BLaER1 treated with 17β-estradiol and CSF1 and Interleukin-3, amounts not matched to agents 10 nM and 100 nM (cell line): ENCODE data around the gene SMOC1.

Source experiments
- H3K27ac ChIP-seq, 11 experiments: shearing (Covaris generic); formaldehyde crosslinking; 2 replicates each; pipeline ENCODE4 v1.8.1; 2022
- H3K27me3 ChIP-seq, 11 experiments: shearing (Covaris generic); formaldehyde crosslinking; 2 replicates each; pipeline ENCODE4 v1.8.1; 2022
- H3K36me3 ChIP-seq, 11 experiments: shearing (Covaris generic); formaldehyde crosslinking; 2 replicates each; pipeline ENCODE4 v1.8.1; 2022
- H3K4me1 ChIP-seq, 10 experiments: shearing (Covaris generic); formaldehyde crosslinking; 2 replicates each; pipeline ENCODE4 v1.8.1; 2022
- H3K4me2 ChIP-seq, 11 experiments: shearing (Covaris generic); formaldehyde crosslinking; 2 replicates each; pipeline ENCODE4 v1.8.1; 2022
- H3K4me3 ChIP-seq, 10 experiments: shearing (Covaris generic); formaldehyde crosslinking; 2 replicates each; pipeline ENCODE4 v1.8.1; 2022
- H3K9ac ChIP-seq, 11 experiments: shearing (Covaris generic); formaldehyde crosslinking; 2 replicates each; pipeline ENCODE4 v1.8.1; 2022
- H3K9me3 ChIP-seq, 11 experiments: shearing (Covaris generic); formaldehyde crosslinking; replicated peaks in 1 of 11; 2 replicates each; pipeline ENCODE4 v1.8.1; 2022
- H4K20me1 ChIP-seq, 11 experiments: shearing (Covaris generic); formaldehyde crosslinking; 2 replicates each; pipeline ENCODE4 v1.8.1; 2022
- Cebpa-rat ChIP-seq, 11 experiments: shearing (Covaris generic); IDR thresholded peaks; 2 replicates each; pipeline ENCODE4 v1.8.1; 2022

SMOC1 gene

GRCh38 chr14:69848156-69848555 is 31.1 kb upstream of the SMOC1 start:
- TF ChIP-seq Cebpa-rat (IDR thresholded peaks at IDR 0.05), result no peak
- H3K36me3 ChIP-seq, result no peaks in the 10 kb centered on the region
- H3K9me3 ChIP-seq, result peaks cover 0 to 24% (median 15%) of the 10 kb centered on the region in 11 experiments; a peak in 12 of 22 replicates
- H3K4me1 ChIP-seq, result peaks cover 0 to 45% (median 35%) of the 10 kb centered on the region in 10 experiments; a peak in 14 of 20 replicates
- H3K4me3 ChIP-seq, result no peak overlapping the region
- H3K9ac ChIP-seq, result no peak overlapping the region
- H3K27me3 ChIP-seq, result no peaks in the 10 kb centered on the region
- H3K4me2 ChIP-seq, result no peak overlapping the region
- H3K27ac ChIP-seq, result no peak overlapping the region
- no peaks in the 10 kb centered on the region for H4K20me1 ChIP-seq

GRCh38 chr14:69848903-69849391 is 30.3 kb upstream of the SMOC1 start:
- Histone ChIP-seq H3K27ac (no peak overlapping the region), H3K4me3 (no peak overlapping the region), H3K4me2 (peak overlapping the region in 5 of 11 experiments; percentile 69 to 76 (median 72); a peak in 5 of 22 replicates), H3K27me3 (no peaks in the 10 kb centered on the region), H4K20me1 (no peaks in the 10 kb centered on the region), H3K9me3 (peaks cover 0 to 32% (median 18%) of the 10 kb centered on the region in 11 experiments; a peak in 14 of 22 replicates), H3K4me1 (peaks cover 0 to 53% (median 42%) of the 10 kb centered on the region in 10 experiments; a peak in 14 of 20 replicates), H3K9ac (no peak overlapping the region), H3K36me3 (no peaks in the 10 kb centered on the region)
- TF ChIP-seq Cebpa-rat (IDR thresholded peaks at IDR 0.05), result no peak

DNA sequence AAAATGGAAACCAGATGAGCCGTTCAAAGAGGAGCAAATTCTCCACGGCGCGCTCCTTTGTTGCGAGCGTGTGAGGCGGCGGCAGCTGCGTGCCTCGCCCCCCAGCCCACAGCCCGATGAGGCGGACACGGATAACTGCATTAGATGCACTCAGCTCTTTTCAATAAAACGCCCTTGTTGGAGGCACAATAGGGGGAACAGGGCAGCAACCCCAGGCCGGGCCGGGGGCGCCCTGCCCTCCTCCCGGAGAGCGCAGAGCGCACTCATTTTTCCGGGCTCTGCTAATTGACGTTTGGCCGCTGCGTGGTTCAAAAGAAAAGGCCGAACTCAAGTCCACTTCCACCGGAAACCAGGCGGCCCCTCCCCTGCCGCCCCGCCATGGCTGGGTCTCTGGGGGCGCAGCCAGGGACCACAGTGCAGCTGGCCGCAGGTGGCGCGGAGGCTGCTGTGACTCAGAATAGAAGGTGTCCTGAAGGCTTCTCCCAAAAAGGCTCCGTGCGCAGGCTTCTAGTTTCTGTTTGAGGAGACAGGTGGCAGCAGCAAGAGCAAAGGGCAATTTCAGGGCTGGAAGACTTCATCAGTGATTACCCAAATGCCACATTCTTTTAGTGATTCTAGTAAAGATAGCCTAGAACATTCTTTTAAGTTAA is 29.0 kb upstream of the SMOC1 start:
- H3K4me1 ChIP-seq, result peaks cover 0 to 57% (median 43%) of the 10 kb centered on the region in 10 experiments; a peak in 14 of 20 replicates
- H3K36me3 ChIP-seq, result no peaks in the 10 kb centered on the region
- peak overlapping the region; percentile 48 to 84 (median 76) for H3K4me2 ChIP-seq
- no peaks in the 10 kb centered on the region for H3K27me3 ChIP-seq
- H3K9ac ChIP-seq, result peak overlapping the region in 5 of 11 experiments; percentile 14 to 63 (median 40); a peak in 5 of 22 replicates
- TF ChIP-seq Cebpa-rat (IDR thresholded peaks at IDR 0.05), result no peak
- H3K9me3 ChIP-seq, result peaks cover 0 to 41% (median 18%) of the 10 kb centered on the region in 11 experiments; a peak in 14 of 22 replicates
- H4K20me1 ChIP-seq, result no peaks in the 10 kb centered on the region
- peak overlapping the region; percentile 37 to 65 (median 50) for H3K4me3 ChIP-seq
- peak overlapping the region in 2 of 11 experiments; percentile 36; a peak in 1 of 22 replicates for H3K27ac ChIP-seq

- TF ChIP-seq Cebpa-rat (IDR thresholded peaks at IDR 0.05), result no peak
- Histone ChIP-seq H3K36me3 (no peaks in the 10 kb centered on the region), H3K4me2 (peak overlapping the region in 10 of 11 experiments; percentile 48 to 82 (median 76); a peak in 17 of 22 replicates), H4K20me1 (no peaks in the 10 kb centered on the region), H3K4me3 (peak overlapping the region in 7 of 10 experiments; percentile 37 to 65 (median 53); a peak in 10 of 20 replicates), H3K27me3 (no peaks in the 10 kb centered on the region), H3K4me1 (peaks cover 0 to 57% (median 43%) of the 10 kb centered on the region in 10 experiments; a peak in 14 of 20 replicates), H3K9ac (0 out of 22 replicates have a peak overlapping the region, but pooled peaks of 2 of the 11 experiments have one; percentile 14 to 40), H3K27ac (no peak overlapping the region), H3K9me3 (peaks cover 0 to 46% (median 18%) of the 10 kb centered on the region in 11 experiments; a peak in 15 of 22 replicates)
These were observed 28.5 kb upstream of the SMOC1 start for GRCh38 chr14:69850736-69851112.

- Histone ChIP-seq H3K4me2 (peak overlapping the region in 8 of 11 experiments; percentile 40 to 76 (median 61); a peak in 16 of 22 replicates), H4K20me1 (no peaks in the 10 kb centered on the region), H3K9ac (no peak overlapping the region), H3K9me3 (peaks cover 0 to 47% (median 18%) of the 10 kb centered on the region in 11 experiments; a peak in 15 of 22 replicates), H3K27me3 (no peaks in the 10 kb centered on the region), H3K36me3 (no peaks in the 10 kb centered on the region), H3K27ac (no peak overlapping the region), H3K4me3 (no peak overlapping the region; a peak in 1 of 20 replicates), H3K4me1 (peaks cover 0 to 57% (median 43%) of the 10 kb centered on the region in 10 experiments; a peak in 14 of 20 replicates)
- TF ChIP-seq Cebpa-rat (IDR thresholded peaks at IDR 0.05), result no peak
These were observed 26.5 kb upstream of the SMOC1 start for GRCh38 chr14:69852531-69853321.

- no peaks in the 10 kb centered on the region for H3K27me3 ChIP-seq
- H3K9ac ChIP-seq, result no peak overlapping the region
- peak overlapping the region in 8 of 11 experiments; percentile 40 to 76 (median 61); a peak in 14 of 22 replicates for H3K4me2 ChIP-seq
- peaks cover 0 to 56% (median 43%) of the 10 kb centered on the region in 10 experiments; a peak in 14 of 20 replicates for H3K4me1 ChIP-seq
- no peaks in the 10 kb centered on the region for H3K36me3 ChIP-seq
- TF ChIP-seq Cebpa-rat (IDR thresholded peaks at IDR 0.05), result no peak
- H3K27ac ChIP-seq, result no peak overlapping the region
- no peaks in the 10 kb centered on the region for H4K20me1 ChIP-seq
- peaks cover 0 to 47% (median 18%) of the 10 kb centered on the region in 11 experiments; a peak in 15 of 22 replicates for H3K9me3 ChIP-seq
- no peak overlapping the region for H3K4me3 ChIP-seq
These were observed 25.4 kb upstream of the SMOC1 start for GRCh38 chr14:69853774-69854173.

DNA sequence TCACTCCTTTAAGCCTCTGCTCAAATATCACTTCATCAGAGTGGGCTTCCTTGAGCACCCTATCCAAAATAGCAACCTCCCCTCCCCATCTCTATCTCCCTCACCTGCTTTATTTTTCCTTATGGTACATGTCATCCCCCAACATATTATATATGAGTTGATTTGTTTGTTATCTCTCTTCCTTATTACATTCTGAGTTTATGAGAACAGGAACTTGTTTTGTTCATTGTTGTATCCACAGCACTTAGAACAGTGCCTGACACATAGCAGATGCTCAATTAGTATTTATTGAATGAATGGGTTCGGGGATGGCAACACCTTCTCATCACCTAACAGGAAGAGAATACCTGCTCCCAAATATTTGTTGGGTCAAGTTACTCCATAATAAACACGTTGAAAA is 24.6 kb upstream of the SMOC1 start:
- Histone ChIP-seq H3K4me2 (peak overlapping the region in 1 of 11 experiments; percentile 71; a peak in 1 of 22 replicates), H3K9ac (no peak overlapping the region), H4K20me1 (no peaks in the 10 kb centered on the region), H3K4me1 (peaks cover 0 to 49% (median 40%) of the 10 kb centered on the region in 10 experiments; a peak in 14 of 20 replicates), H3K36me3 (no peaks in the 10 kb centered on the region), H3K4me3 (no peak overlapping the region), H3K27me3 (no peaks in the 10 kb centered on the region), H3K27ac (no peak overlapping the region), H3K9me3 (peaks cover 0 to 47% (median 18%) of the 10 kb centered on the region in 11 experiments; a peak in 15 of 22 replicates)
- no peak for TF ChIP-seq Cebpa-rat (IDR thresholded peaks at IDR 0.05)

GRCh38 chr14:69855180-69855832 is 23.9 kb upstream of the SMOC1 start:
- no peak for TF ChIP-seq Cebpa-rat (IDR thresholded peaks at IDR 0.05)
- H3K4me1 ChIP-seq, result peaks cover 0 to 42% (median 33%) of the 10 kb centered on the region in 10 experiments; a peak in 14 of 20 replicates
- no peak overlapping the region for H3K27ac ChIP-seq
- H3K4me2 ChIP-seq, result no peak overlapping the region
- H3K4me3 ChIP-seq, result no peak overlapping the region
- H3K36me3 ChIP-seq, result no peaks in the 10 kb centered on the region
- no peaks in the 10 kb centered on the region for H3K27me3 ChIP-seq
- H3K9ac ChIP-seq, result no peak overlapping the region
- H4K20me1 ChIP-seq, result no peaks in the 10 kb centered on the region
- peaks cover 0 to 47% (median 18%) of the 10 kb centered on the region in 11 experiments; a peak in 15 of 22 replicates for H3K9me3 ChIP-seq
